GM23338 (cell line): ENCODE data around the gene TMEM255B. TPM values are rescaled to one million over a fixed set of nuclear protein-coding genes. Genes with fewer than 3 reads are reported as not detected.

Source experiments
- ATAC-seq: fragments of 200-7000 bp; cut with Tn5 transposase; 3 replicates; pipeline ENCODE4 v1.9.1; 2020
- DNase-seq: peaks from one replicate; pipeline ENCODE4 v3.0.0-alpha.2; 2015; ENCODE audit warnings: low spot score
- H2AFZ ChIP-seq: fragments of 200-600 bp; sonication (generic); 2 replicates; pipeline ENCODE4 v1.8.0; 2016; ENCODE audit warnings: antibody characterized with exemption, mild to moderate bottlenecking, moderate library complexity
- H3F3A ChIP-seq: fragments of 200-600 bp; sonication (generic); replicated peaks from 2 replicates; pipeline ENCODE4 v1.8.0; 2017; ENCODE audit warnings: antibody characterized with exemption, mixed run types, low read depth
- H3K27ac ChIP-seq: fragments of 200-600 bp; sonication (generic); 2 replicates; pipeline ENCODE4 v1.6.1; 2016; ENCODE audit warnings: low read depth
- H3K27me3 ChIP-seq: fragments of 200-600 bp; sonication (generic); 2 replicates; pipeline ENCODE4 v1.8.0; 2016; ENCODE audit warnings: mild to moderate bottlenecking, mixed run types, moderate library complexity; ENCODE audit not compliant: insufficient read depth
- H3K36me3 ChIP-seq: fragments of 200-600 bp; sonication (generic); 2 replicates; pipeline ENCODE4 v1.8.0; 2016; ENCODE audit warnings: mild to moderate bottlenecking; ENCODE audit not compliant: insufficient read depth
- H3K4me1 ChIP-seq: fragments of 200-600 bp; sonication (generic); 2 replicates; pipeline ENCODE4 v1.8.0; 2016; ENCODE audit warnings: mild to moderate bottlenecking, moderate library complexity; ENCODE audit not compliant: insufficient read depth
- H3K4me2 ChIP-seq: fragments of 200-600 bp; sonication (generic); 2 replicates; pipeline ENCODE4 v1.7.1; 2017; ENCODE audit warnings: mixed run types
- H3K4me3 ChIP-seq: fragments of 200-600 bp; sonication (generic); 2 replicates; pipeline ENCODE4 v1.6.1; 2016; ENCODE audit warnings: mixed run types
- H3K79me2 ChIP-seq: fragments of 200-600 bp; sonication (generic); replicated peaks from 2 replicates; pipeline ENCODE4 v1.8.0; 2017; ENCODE audit warnings: mild to moderate bottlenecking; ENCODE audit not compliant: insufficient read depth
- H3K9me2 ChIP-seq: fragments of 200-600 bp; sonication (generic); 2 replicates; pipeline ENCODE4 v1.8.0; 2017; ENCODE audit not compliant: insufficient read depth
- H4K20me1 ChIP-seq: fragments of 200-600 bp; sonication (generic); replicated peaks from 2 replicates; pipeline ENCODE4 v1.8.0; 2017; ENCODE audit warnings: mild to moderate bottlenecking; ENCODE audit not compliant: insufficient read depth
- H3K27ac Mint-ChIP-seq: 2 replicates; pipeline ENCODE4 v1.8.0; 2020; ENCODE audit warnings: inconsistent platforms, mild to moderate bottlenecking, moderate library complexity, mixed read lengths
- H3K27me3 Mint-ChIP-seq: 3 replicates; pipeline ENCODE4 v1.8.0; 2022; ENCODE audit warnings: low read depth, mild to moderate bottlenecking, moderate library complexity, mixed read lengths, inconsistent platforms; ENCODE audit not compliant: insufficient read depth, poor library complexity
- H3K36me3 Mint-ChIP-seq: 3 replicates; pipeline ENCODE4 v1.8.0; 2021; ENCODE audit warnings: low read depth, mild to moderate bottlenecking, inconsistent platforms, moderate library complexity, mixed read lengths
- H3K4me1 Mint-ChIP-seq: 3 replicates; pipeline ENCODE4 v1.8.0; 2020; ENCODE audit warnings: mild to moderate bottlenecking, inconsistent platforms, mixed read lengths
- H3K4me3 Mint-ChIP-seq: 3 replicates; pipeline ENCODE4 v1.8.0; 2021; ENCODE audit warnings: moderate library complexity, mild to moderate bottlenecking, inconsistent platforms, mixed read lengths
- H3K9me3 Mint-ChIP-seq: 3 replicates; pipeline ENCODE4 v1.8.0; 2020; ENCODE audit warnings: moderate library complexity, mild to moderate bottlenecking, inconsistent platforms, mixed read lengths
- JUNB ChIP-seq: IDR thresholded peaks from one replicate; pipeline ENCODE4 v1.6.1; 2016; ENCODE audit warnings: antibody characterized with exemption; ENCODE audit not compliant: unreplicated experiment
- NANOG ChIP-seq: IDR thresholded peaks from 2 replicates; pipeline ENCODE4 v1.6.1; 2016; ENCODE audit warnings: antibody characterized with exemption, borderline replicate concordance
- STAT1 ChIP-seq: IDR thresholded peaks from one replicate; pipeline ENCODE4 v1.6.1; 2016; ENCODE audit warnings: antibody characterized with exemption; ENCODE audit not compliant: unreplicated experiment
- ZNF114 ChIP-seq: fragments of 250-450 bp; sonication (Bioruptor Pico); IDR thresholded peaks from 2 replicates; pipeline ENCODE4 v1.5.0; 2020; ENCODE audit warnings: mild to moderate bottlenecking, moderate library complexity
- polyA plus RNA-seq: library from polyadenylated mRNA; unstranded; fragments of >200 nt; fragmentation: Nextera tagmentation; extraction: Ambion mirVana; gene quantifications from 2 replicates; pipeline ENCODE4 v1.2.1, GENCODE V29; 2016
- total RNA-seq: library from RNA; depleted of rRNA; stranded (reverse); fragments of >200 nt; shearing (Covaris generic); gene quantifications from 2 replicates; pipeline ENCODE4 v1.2.3, GENCODE V29; 2014
- TF ChIP-seq, protein P1 (sequence below), 2 experiments: fragments of 200-600 bp in 1 of 2; sonication (generic) in 1 of 2; conservative IDR thresholded peaks; 2 replicates each; pipeline versions ENCODE4 v1.5.1 to v1.6.1; 2016 to 2017; ENCODE audit warnings: antibody characterized with exemption in 2 of 2, low read depth in 2 of 2, mild to moderate bottlenecking in 2 of 2, moderate library complexity in 1 of 2
- TF ChIP-seq, protein P2 (sequence below): fragments of 250-450 bp; sonication (Bioruptor Pico); IDR thresholded peaks from 2 replicates; pipeline ENCODE4 v1.5.0; 2020; ENCODE audit warnings: mild to moderate bottlenecking, moderate library complexity

TMEM255B gene
- total and polyA plus RNA-seq, 2 experiments from 2014 or later, result 0.69 to 4.4 TPM

DNA sequence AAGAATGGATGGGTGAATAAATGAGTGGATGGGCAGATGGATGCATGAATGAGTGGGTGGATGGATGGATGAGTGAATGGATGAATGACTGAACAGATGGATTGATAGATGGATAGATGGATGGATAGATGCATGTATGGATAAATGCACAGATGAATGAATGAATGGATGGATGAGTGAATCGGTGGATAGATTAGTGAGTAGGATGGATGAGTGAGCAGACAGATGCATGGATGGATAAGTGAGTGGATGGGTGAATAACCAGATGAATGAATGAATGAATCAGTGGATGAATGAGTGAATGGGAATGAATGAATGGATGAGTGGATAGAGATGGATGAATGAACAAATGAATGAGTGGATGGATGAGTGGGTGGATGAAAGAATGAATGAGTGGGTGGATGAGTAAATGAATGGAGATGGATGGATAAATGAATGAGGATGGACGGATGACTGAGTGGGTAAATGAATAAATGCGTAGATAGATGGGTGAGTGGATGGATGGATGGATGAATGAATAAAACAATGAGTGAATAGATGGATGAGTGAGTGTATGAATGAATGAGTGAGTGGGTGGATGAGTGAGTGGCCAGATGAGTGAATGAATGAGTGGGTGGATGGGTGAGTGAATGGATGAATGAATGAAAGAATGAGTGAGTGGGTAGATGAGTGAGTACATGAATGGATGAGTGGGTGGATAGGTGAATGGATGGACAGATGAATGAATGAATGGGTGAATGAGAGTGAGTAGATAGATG lies 91.9 kb downstream of the TMEM255B start:
- Histone ChIP-seq H3K27me3 (no peaks in the 10 kb centered on the region), H3K27ac (no peak overlapping the region), H3K4me2 (no peak overlapping the region), H3K79me2 (peaks cover 4% of the 10 kb centered on the region), H3F3A (no peaks in the 10 kb centered on the region), H3K36me3 (no peaks in the 10 kb centered on the region), H3K9me2 (no peaks in the 10 kb centered on the region; the same call in 1 of the 2 replicates), H3K4me3 (no peak overlapping the region), H2AFZ (no peak overlapping the region), H3K4me1 (peaks cover 3% of the 10 kb centered on the region), H4K20me1 (no peaks in the 10 kb centered on the region)
- Mint-ChIP-seq H3K4me3 (no peak overlapping the region), H3K9me3 (no peaks in the 10 kb centered on the region), H3K4me1 (peaks cover 35% of the 10 kb centered on the region), H3K27me3 (peaks cover 7% of the 10 kb centered on the region), H3K36me3 (no peaks in the 10 kb centered on the region), H3K27ac (no peak overlapping the region)
- TF ChIP-seq ZNF114 (no peak), NANOG (no peak), JUNB (no peak), STAT1 (no peak)
- TF ChIP-seq, protein P1, sequence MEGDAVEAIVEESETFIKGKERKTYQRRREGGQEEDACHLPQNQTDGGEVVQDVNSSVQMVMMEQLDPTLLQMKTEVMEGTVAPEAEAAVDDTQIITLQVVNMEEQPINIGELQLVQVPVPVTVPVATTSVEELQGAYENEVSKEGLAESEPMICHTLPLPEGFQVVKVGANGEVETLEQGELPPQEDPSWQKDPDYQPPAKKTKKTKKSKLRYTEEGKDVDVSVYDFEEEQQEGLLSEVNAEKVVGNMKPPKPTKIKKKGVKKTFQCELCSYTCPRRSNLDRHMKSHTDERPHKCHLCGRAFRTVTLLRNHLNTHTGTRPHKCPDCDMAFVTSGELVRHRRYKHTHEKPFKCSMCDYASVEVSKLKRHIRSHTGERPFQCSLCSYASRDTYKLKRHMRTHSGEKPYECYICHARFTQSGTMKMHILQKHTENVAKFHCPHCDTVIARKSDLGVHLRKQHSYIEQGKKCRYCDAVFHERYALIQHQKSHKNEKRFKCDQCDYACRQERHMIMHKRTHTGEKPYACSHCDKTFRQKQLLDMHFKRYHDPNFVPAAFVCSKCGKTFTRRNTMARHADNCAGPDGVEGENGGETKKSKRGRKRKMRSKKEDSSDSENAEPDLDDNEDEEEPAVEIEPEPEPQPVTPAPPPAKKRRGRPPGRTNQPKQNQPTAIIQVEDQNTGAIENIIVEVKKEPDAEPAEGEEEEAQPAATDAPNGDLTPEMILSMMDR (conservative IDR thresholded peaks at IDR 0.05; ENCODE audit: low read depth in 2 of 2), result no peak
- TF ChIP-seq, protein P2, sequence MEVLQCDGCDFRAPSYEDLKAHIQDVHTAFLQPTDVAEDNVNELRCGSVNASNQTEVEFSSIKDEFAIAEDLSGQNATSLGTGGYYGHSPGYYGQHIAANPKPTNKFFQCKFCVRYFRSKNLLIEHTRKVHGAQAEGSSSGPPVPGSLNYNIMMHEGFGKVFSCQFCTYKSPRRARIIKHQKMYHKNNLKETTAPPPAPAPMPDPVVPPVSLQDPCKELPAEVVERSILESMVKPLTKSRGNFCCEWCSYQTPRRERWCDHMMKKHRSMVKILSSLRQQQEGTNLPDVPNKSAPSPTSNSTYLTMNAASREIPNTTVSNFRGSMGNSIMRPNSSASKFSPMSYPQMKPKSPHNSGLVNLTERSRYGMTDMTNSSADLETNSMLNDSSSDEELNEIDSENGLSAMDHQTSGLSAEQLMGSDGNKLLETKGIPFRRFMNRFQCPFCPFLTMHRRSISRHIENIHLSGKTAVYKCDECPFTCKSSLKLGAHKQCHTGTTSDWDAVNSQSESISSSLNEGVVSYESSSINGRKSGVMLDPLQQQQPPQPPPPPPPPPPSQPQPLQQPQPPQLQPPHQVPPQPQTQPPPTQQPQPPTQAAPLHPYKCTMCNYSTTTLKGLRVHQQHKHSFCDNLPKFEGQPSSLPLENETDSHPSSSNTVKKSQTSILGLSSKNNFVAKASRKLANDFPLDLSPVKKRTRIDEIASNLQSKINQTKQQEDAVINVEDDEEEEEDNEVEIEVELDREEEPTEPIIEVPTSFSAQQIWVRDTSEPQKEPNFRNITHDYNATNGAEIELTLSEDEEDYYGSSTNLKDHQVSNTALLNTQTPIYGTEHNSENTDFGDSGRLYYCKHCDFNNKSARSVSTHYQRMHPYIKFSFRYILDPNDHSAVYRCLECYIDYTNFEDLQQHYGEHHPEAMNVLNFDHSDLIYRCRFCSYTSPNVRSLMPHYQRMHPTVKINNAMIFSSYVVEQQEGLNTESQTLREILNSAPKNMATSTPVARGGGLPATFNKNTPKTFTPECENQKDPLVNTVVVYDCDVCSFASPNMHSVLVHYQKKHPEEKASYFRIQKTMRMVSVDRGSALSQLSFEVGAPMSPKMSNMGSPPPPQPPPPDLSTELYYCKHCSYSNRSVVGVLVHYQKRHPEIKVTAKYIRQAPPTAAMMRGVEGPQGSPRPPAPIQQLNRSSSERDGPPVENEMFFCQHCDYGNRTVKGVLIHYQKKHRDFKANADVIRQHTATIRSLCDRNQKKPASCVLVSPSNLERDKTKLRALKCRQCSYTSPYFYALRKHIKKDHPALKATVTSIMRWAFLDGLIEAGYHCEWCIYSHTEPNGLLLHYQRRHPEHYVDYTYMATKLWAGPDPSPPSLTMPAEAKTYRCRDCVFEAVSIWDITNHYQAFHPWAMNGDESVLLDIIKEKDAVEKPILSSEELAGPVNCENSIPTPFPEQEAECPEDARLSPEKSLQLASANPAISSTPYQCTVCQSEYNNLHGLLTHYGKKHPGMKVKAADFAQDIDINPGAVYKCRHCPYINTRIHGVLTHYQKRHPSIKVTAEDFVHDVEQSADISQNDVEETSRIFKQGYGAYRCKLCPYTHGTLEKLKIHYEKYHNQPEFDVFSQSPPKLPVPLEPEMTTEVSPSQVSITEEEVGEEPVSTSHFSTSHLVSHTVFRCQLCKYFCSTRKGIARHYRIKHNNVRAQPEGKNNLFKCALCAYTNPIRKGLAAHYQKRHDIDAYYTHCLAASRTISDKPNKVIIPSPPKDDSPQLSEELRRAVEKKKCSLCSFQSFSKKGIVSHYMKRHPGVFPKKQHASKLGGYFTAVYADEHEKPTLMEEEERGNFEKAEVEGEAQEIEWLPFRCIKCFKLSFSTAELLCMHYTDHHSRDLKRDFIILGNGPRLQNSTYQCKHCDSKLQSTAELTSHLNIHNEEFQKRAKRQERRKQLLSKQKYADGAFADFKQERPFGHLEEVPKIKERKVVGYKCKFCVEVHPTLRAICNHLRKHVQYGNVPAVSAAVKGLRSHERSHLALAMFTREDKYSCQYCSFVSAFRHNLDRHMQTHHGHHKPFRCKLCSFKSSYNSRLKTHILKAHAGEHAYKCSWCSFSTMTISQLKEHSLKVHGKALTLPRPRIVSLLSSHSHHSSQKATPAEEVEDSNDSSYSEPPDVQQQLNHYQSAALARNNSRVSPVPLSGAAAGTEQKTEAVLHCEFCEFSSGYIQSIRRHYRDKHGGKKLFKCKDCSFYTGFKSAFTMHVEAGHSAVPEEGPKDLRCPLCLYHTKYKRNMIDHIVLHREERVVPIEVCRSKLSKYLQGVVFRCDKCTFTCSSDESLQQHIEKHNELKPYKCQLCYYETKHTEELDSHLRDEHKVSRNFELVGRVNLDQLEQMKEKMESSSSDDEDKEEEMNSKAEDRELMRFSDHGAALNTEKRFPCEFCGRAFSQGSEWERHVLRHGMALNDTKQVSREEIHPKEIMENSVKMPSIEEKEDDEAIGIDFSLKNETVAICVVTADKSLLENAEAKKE, result no peak
- ATAC-seq, result no peak
- DNase-seq, result no peak
